ENCODE data around the gene C6orf118. TPM values are rescaled to one million over a fixed set of nuclear protein-coding genes. Genes with fewer than 3 reads are reported as not detected.

Gene C6orf118
- total RNA-seq, 1 donor: not detected

DNA sequence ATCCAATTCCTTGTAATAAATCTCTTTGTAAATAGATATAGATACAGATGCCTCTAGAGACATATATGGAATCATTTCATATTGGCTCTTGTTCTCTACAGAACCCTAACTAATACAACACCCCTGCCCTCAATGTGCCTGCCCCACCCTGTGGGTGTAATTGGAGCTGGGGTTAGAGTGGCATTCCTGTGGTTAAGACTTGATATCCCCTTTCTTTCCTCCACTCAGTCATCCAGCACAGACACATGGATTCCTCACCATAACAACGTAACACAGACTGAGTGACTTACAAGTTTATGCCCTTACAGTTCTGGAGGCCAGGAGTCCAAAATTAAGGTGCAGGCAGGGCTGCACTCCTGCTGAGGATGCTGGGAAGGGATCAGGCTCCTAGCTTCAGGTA is 42.8 kb downstream of the C6orf118 start:
- Histone ChIP-seq H3K4me1 (ENCODE audit: insufficient read depth, low read length) (no peaks in the 10 kb centered on the region), H3K27ac (ENCODE audit: low read depth, low read length) (no peak overlapping the region), H3K4me2 (ENCODE audit: insufficient read depth, low read length) (no peak overlapping the region)

DNA sequence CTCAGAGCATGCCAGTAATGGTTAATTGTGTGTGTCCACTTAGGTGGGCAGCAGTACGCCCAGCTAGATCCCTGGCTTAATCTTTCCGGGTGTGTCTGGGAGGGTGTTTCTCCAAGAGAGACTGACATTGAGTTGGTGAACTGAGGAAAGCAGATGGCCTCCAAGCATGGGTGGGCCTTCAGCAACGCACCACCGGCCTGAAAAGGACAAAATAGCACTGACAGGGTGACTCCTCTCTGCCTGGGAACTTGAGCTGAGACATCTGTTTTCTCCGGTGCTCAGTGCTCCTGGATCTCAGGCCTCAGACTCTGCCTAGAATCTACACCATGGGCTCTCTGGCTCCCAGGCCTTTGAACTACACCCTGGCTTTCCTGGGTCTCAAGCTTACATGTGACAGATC is 43.2 kb downstream of the C6orf118 start:
- Histone ChIP-seq H3K4me3 (ENCODE audit: insufficient read depth, low read length) (no peak overlapping the region), H3K27me3 (ENCODE audit: insufficient read depth, low read length) (no peaks in the 10 kb centered on the region), H3K79me2 (ENCODE audit: insufficient read depth, low read length) (no peaks in the 10 kb centered on the region), H4K20me1 (ENCODE audit: insufficient read depth, low read length) (no peaks in the 10 kb centered on the region), H3K9me3 (ENCODE audit: low read depth, low read length) (no peaks in the 10 kb centered on the region), H3K4me1 (ENCODE audit: insufficient read depth, low read length) (no peaks in the 10 kb centered on the region), H3K36me3 (ENCODE audit: insufficient read depth, low read length) (no peaks in the 10 kb centered on the region), H2AFZ (ENCODE audit: low read length) (no peak overlapping the region), H3K4me2 (ENCODE audit: insufficient read depth, low read length) (no peak overlapping the region), H3K27ac (ENCODE audit: low read depth, low read length) (no peak overlapping the region)
- DNase-seq (ENCODE audit: insufficient read length, low spot score, missing footprints): no peak
- TF ChIP-seq, protein P1, sequence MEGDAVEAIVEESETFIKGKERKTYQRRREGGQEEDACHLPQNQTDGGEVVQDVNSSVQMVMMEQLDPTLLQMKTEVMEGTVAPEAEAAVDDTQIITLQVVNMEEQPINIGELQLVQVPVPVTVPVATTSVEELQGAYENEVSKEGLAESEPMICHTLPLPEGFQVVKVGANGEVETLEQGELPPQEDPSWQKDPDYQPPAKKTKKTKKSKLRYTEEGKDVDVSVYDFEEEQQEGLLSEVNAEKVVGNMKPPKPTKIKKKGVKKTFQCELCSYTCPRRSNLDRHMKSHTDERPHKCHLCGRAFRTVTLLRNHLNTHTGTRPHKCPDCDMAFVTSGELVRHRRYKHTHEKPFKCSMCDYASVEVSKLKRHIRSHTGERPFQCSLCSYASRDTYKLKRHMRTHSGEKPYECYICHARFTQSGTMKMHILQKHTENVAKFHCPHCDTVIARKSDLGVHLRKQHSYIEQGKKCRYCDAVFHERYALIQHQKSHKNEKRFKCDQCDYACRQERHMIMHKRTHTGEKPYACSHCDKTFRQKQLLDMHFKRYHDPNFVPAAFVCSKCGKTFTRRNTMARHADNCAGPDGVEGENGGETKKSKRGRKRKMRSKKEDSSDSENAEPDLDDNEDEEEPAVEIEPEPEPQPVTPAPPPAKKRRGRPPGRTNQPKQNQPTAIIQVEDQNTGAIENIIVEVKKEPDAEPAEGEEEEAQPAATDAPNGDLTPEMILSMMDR (IDR thresholded peaks at IDR 0.05; ENCODE audit: extremely low read depth, low read depth, low read length): no peak

More for the DNA sequence above, 42.8 kb downstream of the C6orf118 start:
- Histone ChIP-seq H3K9me3 (ENCODE audit: low read depth, low read length) (no peaks in the 10 kb centered on the region), H3K36me3 (ENCODE audit: insufficient read depth, low read length) (no peaks in the 10 kb centered on the region), H4K20me1 (ENCODE audit: insufficient read depth, low read length) (no peaks in the 10 kb centered on the region), H2AFZ (ENCODE audit: low read length) (no peak overlapping the region), H3K79me2 (ENCODE audit: insufficient read depth, low read length) (no peaks in the 10 kb centered on the region), H3K4me3 (ENCODE audit: insufficient read depth, low read length) (no peak overlapping the region), H3K27me3 (ENCODE audit: insufficient read depth, low read length) (no peaks in the 10 kb centered on the region)
- TF ChIP-seq, protein P1 (IDR thresholded peaks at IDR 0.05; ENCODE audit: extremely low read depth, low read depth, low read length): no peak
- DNase-seq (ENCODE audit: insufficient read length, low spot score, missing footprints): no peak

DNA sequence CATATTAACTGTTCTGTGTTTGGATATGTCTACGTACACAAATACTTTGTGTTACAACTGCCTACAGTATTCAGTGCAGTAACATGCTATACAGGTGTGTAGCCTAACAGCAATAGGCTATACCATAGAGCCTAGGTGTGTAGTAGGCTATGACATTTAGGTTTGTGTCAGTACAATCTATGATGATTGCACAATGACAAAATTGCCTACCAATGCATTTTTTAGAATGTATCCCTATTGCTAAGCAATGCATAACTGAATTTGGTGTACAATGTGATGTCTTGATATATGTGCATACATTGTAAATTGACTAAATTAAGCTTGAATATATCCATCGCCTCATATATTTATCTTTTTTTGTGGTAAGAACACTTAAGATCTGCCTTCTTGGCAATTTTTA is 48.9 kb downstream of the C6orf118 start:
- Histone ChIP-seq H2AFZ (ENCODE audit: low read length) (no peak overlapping the region), H3K27me3 (ENCODE audit: insufficient read depth, low read length) (no peaks in the 10 kb centered on the region), H3K36me3 (ENCODE audit: insufficient read depth, low read length) (no peaks in the 10 kb centered on the region), H3K4me1 (ENCODE audit: insufficient read depth, low read length) (no peaks in the 10 kb centered on the region), H4K20me1 (ENCODE audit: insufficient read depth, low read length) (no peaks in the 10 kb centered on the region), H3K27ac (ENCODE audit: low read depth, low read length) (no peak overlapping the region), H3K9me3 (ENCODE audit: low read depth, low read length) (no peaks in the 10 kb centered on the region), H3K4me2 (ENCODE audit: insufficient read depth, low read length) (no peak overlapping the region), H3K79me2 (ENCODE audit: insufficient read depth, low read length) (no peaks in the 10 kb centered on the region), H3K4me3 (ENCODE audit: insufficient read depth, low read length) (no peak overlapping the region)
- TF ChIP-seq, protein P1 (IDR thresholded peaks at IDR 0.05; ENCODE audit: extremely low read depth, low read depth, low read length): no peak
- DNase-seq (ENCODE audit: insufficient read length, low spot score, missing footprints): no peak

DNA sequence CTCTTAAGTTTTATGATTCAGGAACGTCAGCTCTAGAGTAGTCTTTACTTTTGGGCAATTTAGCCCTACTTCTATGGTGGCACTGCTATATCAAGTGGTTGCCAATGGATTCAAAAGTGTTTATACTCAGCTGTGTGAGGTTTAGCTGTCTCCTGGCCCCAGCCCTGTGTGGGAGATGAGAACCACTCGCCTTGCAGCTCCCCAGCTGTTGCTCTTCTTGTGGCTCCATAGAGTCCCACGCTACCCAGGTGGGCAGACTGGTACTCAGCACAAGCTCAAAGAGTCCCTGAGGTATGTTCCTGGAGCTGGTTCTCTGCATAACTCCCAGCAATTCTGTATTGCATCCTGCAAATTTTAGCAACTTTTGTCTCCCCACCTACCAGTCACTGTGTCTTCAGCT is 59.6 kb downstream of the C6orf118 start:
- no peaks in the 10 kb centered on the region for H3K9me3 ChIP-seq (ENCODE audit: low read depth, low read length)
- H3K36me3 ChIP-seq (ENCODE audit: insufficient read depth, low read length): no peaks in the 10 kb centered on the region
- H3K27ac ChIP-seq (ENCODE audit: low read depth, low read length): no peak overlapping the region
- no peak overlapping the region for H3K4me3 ChIP-seq (ENCODE audit: insufficient read depth, low read length)
- TF ChIP-seq, protein P1 (IDR thresholded peaks at IDR 0.05; ENCODE audit: extremely low read depth, low read depth, low read length): no peak
- no peak for DNase-seq (ENCODE audit: insufficient read length, low spot score, missing footprints)
- H3K4me1 ChIP-seq (ENCODE audit: insufficient read depth, low read length): no peaks in the 10 kb centered on the region
- H3K4me2 ChIP-seq (ENCODE audit: insufficient read depth, low read length): no peak overlapping the region
- H4K20me1 ChIP-seq (ENCODE audit: insufficient read depth, low read length): no peaks in the 10 kb centered on the region
- no peaks in the 10 kb centered on the region for H3K79me2 ChIP-seq (ENCODE audit: insufficient read depth, low read length)
- H3K27me3 ChIP-seq (ENCODE audit: insufficient read depth, low read length): no peaks in the 10 kb centered on the region
- H2AFZ ChIP-seq (ENCODE audit: low read length): no peak overlapping the region

All from osteoblast (primary cell).